Colonic mucosa (tissue), 4 donors: Measurements from ENCODE around the gene KDM4F. TPM values are rescaled to one million over a fixed set of nuclear protein-coding genes. Genes with fewer than 3 reads are reported as not detected.

ENCODE experiments used
- DNase-seq: peaks from one replicate; pipeline ENCODE4 v3.0.0-alpha.2; 2020
- H3K27ac ChIP-seq: fragments of 200-600 bp; one replicate; pipeline ENCODE4 v1.8.0; 2021
- H3K27me3 ChIP-seq: fragments of 200-600 bp; one replicate; pipeline ENCODE4 v1.8.0; 2021
- H3K36me3 ChIP-seq: fragments of 200-600 bp; one replicate; pipeline ENCODE4 v1.8.0; 2021
- H3K4me1 ChIP-seq: fragments of 200-600 bp; one replicate; pipeline ENCODE4 v1.8.0; 2021; ENCODE audit warnings: mild to moderate bottlenecking
- H3K4me3 ChIP-seq: fragments of 200-600 bp; one replicate; pipeline ENCODE4 v1.8.0; 2021
- H3K9ac ChIP-seq, 2 donors: one replicate each; pipeline ENCODE4 v1.7.0; 2013; ENCODE audit warnings: control low read depth in 2 of 2, low read depth in 2 of 2, low read length in 2 of 2
- H3K9me3 ChIP-seq: fragments of 200-600 bp; one replicate; pipeline ENCODE4 v1.8.0; 2021
- intact Hi-C: fragments of 100-400 bp; cut with DNase I; formaldehyde crosslinking; loops from one replicate; pipeline ENCODE4 v1.14.1; 2022
- total RNA-seq, 2 donors: library from RNA; stranded (reverse); fragmentation: NEBNext Ultra II Directional in 1 of 2; extraction: Animal tissue kit (Norgen Biotek cat#: 25700) in 1 of 2; gene quantifications; one replicate each; pipeline ENCODE4 v1.2.1, GENCODE V29; 2021
- TF ChIP-seq, protein P1 (sequence below): fragments of 200-600 bp; IDR thresholded peaks from one replicate; pipeline ENCODE4 v1.8.0; 2022; ENCODE audit warnings: antibody characterized with exemption, mild to moderate bottlenecking
- donor health status: healthy.
- donor health status: DM: no; HTN: no; CAD: no.
- donor health status: DM: no; HTN: no; CAD: no.

KDM4F gene
- total RNA-seq, 2 donors from 2014 or later, result not detected

DNA sequence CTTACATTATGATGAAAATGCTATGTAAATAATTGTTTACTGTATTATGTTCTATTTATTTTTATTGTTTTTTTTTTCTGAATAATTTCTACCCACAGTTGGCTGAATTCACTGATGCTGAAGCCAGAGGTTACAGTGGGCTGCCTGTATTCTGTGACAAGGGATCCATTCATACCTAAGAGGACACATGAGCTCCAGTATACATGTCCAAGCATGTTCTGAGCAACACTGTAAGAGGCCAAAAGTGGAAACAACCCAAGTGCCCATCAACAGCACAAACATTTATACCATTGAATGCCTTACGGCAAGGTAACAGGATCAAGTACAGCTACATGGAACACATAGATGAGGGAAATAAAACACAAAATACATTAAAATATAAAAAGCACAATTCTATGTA is 16.1 kb downstream of the KDM4F start:
- Histone ChIP-seq H3K4me1 (peaks cover 10% of the 10 kb centered on the region), H3K4me3 (no peak overlapping the region), H3K9me3 (no peaks in the 10 kb centered on the region), H3K27ac (no peak overlapping the region), H3K9ac (no peak overlapping the region), H3K27me3 (no peaks in the 10 kb centered on the region), H3K36me3 (no peaks in the 10 kb centered on the region)
- TF ChIP-seq, protein P1, sequence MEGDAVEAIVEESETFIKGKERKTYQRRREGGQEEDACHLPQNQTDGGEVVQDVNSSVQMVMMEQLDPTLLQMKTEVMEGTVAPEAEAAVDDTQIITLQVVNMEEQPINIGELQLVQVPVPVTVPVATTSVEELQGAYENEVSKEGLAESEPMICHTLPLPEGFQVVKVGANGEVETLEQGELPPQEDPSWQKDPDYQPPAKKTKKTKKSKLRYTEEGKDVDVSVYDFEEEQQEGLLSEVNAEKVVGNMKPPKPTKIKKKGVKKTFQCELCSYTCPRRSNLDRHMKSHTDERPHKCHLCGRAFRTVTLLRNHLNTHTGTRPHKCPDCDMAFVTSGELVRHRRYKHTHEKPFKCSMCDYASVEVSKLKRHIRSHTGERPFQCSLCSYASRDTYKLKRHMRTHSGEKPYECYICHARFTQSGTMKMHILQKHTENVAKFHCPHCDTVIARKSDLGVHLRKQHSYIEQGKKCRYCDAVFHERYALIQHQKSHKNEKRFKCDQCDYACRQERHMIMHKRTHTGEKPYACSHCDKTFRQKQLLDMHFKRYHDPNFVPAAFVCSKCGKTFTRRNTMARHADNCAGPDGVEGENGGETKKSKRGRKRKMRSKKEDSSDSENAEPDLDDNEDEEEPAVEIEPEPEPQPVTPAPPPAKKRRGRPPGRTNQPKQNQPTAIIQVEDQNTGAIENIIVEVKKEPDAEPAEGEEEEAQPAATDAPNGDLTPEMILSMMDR, result no peak
- no peak for DNase-seq
- intact Hi-C loops, result loop anchor here (10.0 kb wide), 1 partner anchor 649 kb away; no protein-coding TSS in a partner anchor

DNA sequence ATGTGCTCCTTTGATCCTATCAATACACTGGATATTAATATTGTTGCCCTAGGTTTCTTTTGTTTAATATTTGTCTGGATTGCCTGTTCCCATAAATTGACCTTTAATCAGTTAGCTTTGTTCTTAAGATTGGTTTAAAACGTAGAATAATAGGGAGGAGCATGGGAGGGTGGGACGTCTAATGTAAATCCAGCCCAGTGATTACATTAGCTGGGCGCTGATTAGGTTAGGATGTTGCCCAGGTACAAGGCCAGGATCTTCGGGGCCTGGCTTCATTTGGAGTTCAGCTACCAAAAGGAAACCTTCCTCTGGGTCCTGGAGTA is 17.5 kb downstream of the KDM4F start, which contains the start of gene SRSF8:
Gene SRSF8, plus strand, starts transcription at position 204 of the 323 bp plus-strand sequence. CDS start 308 bp downstream, outside the sequence.
- Histone ChIP-seq H3K4me3 (peak within 1 kb of the TSS; percentile 79), H3K27me3 (no peaks in the 10 kb centered on the region), H3K9me3 (no peaks in the 10 kb centered on the region), H3K36me3 (no peaks in the 10 kb centered on the region), H3K4me1 (peaks cover 10% of the 10 kb centered on the region), H3K9ac (peak within 1 kb of the TSS; percentile 72 to 94), H3K27ac (peak within 1 kb of the TSS; percentile 98)
- DNase-seq, result no peak
- TF ChIP-seq, protein P1, result no peak
- intact Hi-C loops, result loop anchor here (10.0 kb wide), 1 partner anchor 648 kb away; no protein-coding TSS in a partner anchor

DNA sequence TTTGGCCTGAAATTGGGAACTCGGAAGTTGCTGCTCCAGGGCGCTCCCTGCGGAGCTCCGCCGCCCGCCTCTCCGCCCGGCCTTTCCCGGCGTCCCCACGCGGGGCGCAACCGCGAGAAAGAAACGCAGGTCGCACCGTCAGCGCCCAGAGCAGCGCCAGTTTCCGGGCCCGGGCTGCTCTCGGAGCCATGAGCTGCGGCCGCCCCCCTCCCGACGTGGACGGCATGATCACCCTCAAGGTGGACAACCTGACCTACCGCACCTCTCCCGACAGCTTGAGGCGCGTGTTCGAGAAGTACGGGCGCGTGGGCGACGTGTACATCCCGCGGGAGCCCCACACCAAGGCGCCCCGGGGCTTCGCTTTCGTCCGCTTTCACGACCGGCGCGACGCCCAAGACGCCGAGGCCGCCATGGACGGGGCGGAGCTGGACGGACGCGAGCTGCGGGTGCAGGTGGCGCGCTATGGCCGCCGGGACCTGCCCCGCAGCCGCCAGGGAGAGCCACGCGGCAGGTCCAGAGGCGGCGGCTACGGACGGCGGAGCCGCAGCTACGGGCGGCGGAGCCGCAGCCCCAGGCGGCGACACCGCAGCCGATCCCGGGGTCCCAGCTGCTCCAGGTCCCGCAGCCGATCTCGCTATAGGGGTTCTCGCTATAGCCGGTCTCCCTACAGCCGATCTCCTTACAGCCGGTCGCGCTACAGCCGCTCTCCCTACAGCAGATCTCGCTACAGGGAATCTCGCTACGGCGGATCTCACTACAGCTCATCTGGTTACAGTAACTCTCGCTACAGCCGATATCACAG is 18.0 kb downstream of the KDM4F start:
- no peaks in the 10 kb centered on the region for H3K27me3 ChIP-seq
- no peaks in the 10 kb centered on the region for H3K36me3 ChIP-seq
- H3K9ac ChIP-seq, result peak overlapping the region; percentile 72 to 94
- peak overlapping the region; percentile 98 for H3K27ac ChIP-seq
- peak; percentile 77 for DNase-seq
- no peaks in the 10 kb centered on the region for H3K9me3 ChIP-seq
- intact Hi-C loops, result loop anchor here (10.0 kb wide), 1 partner anchor 648 kb away; no protein-coding TSS in a partner anchor
- TF ChIP-seq, protein P1, result peak; percentile 44
- peak overlapping the region; percentile 79 for H3K4me3 ChIP-seq
- H3K4me1 ChIP-seq, result peaks cover 10% of the 10 kb centered on the region

DNA sequence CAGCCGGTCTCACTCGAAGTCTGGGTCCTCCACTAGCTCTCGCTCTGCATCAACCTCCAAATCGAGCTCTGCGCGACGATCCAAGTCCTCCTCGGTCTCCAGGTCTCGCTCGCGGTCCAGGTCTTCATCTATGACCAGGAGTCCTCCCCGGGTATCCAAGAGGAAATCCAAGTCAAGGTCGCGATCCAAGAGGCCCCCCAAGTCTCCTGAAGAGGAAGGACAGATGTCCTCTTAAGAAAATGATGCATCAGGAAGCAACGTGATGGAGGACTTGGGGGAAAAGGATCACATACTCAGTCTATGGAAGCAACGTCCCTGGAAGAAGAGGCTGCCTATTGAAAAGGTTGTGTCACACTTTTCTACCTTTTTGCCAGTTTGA is 18.6 kb downstream of the KDM4F start:
- Histone ChIP-seq H3K4me1 (peaks cover 10% of the 10 kb centered on the region), H3K27me3 (no peaks in the 10 kb centered on the region), H3K9ac (peak overlapping the region; percentile 72 to 94), H3K9me3 (no peaks in the 10 kb centered on the region), H3K36me3 (no peaks in the 10 kb centered on the region), H3K27ac (peak overlapping the region; percentile 98), H3K4me3 (peak overlapping the region; percentile 79)
- intact Hi-C loops, result loop anchor here (10.0 kb wide), 1 partner anchor 647 kb away; no protein-coding TSS in a partner anchor
- DNase-seq, result peak; percentile 65
- TF ChIP-seq, protein P1, result no peak

DNA sequence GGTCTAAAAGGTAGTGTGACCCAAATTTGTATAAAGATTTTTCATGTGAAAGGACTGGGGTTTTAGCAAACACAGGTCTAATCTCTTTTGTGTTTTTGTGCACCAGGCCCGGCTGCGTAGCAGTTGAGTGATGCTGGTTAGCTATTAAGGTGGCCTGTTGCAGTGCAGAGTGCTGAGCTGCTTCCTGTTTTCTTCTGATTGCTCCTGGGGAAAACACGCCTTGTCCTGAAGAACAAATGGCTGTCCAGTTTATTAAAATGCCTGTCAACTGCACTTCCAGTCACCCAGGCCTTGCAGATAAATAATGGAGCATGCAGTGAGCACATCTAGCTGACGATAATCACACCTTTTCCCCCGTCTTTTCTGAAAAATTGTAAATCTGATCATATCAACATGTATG is 19.3 kb downstream of the KDM4F start:
- H3K36me3 ChIP-seq, result no peaks in the 10 kb centered on the region
- TF ChIP-seq, protein P1, result no peak
- intact Hi-C loops, result loop anchor here (10.0 kb wide), 1 partner anchor 646 kb away; no protein-coding TSS in a partner anchor
- H3K9ac ChIP-seq, result peak overlapping the region; percentile 72 to 94
- peak overlapping the region; percentile 98 for H3K27ac ChIP-seq
- peak; percentile 89 for DNase-seq
- H3K4me1 ChIP-seq, result peaks cover 10% of the 10 kb centered on the region
- no peaks in the 10 kb centered on the region for H3K9me3 ChIP-seq
- H3K27me3 ChIP-seq, result no peaks in the 10 kb centered on the region
- peak overlapping the region; percentile 79 for H3K4me3 ChIP-seq
